HG03520 (cell line): ENCODE measurements around the gene GLCE.

Source experiments
- ATAC-seq: cut with Tn5 transposase; IDR thresholded peaks from one replicate; pipeline ENCODE4 v1.9.1; 2021; ENCODE audit warnings: mild to moderate bottlenecking, moderate library complexity; ENCODE audit not compliant: unreplicated experiment

GLCE gene

GRCh38 chr15:69316291-69316690 lies 155.9 kb downstream of the GLCE start:
- no peak for ATAC-seq

- no peak for ATAC-seq
These were observed 157.0 kb downstream of the GLCE start for GRCh38 chr15:69317392-69317841.

GRCh38 chr15:69318033-69318432 lies 157.6 kb downstream of the GLCE start:
- no peak for ATAC-seq

GRCh38 chr15:69319384-69320375 lies 159.2 kb downstream of the GLCE start:
- ATAC-seq = no peak

GRCh38 chr15:69320977-69321554 lies 160.6 kb downstream of the GLCE start:
- no peak for ATAC-seq
